ENCODE results near the gene ARRB1.

DNA sequence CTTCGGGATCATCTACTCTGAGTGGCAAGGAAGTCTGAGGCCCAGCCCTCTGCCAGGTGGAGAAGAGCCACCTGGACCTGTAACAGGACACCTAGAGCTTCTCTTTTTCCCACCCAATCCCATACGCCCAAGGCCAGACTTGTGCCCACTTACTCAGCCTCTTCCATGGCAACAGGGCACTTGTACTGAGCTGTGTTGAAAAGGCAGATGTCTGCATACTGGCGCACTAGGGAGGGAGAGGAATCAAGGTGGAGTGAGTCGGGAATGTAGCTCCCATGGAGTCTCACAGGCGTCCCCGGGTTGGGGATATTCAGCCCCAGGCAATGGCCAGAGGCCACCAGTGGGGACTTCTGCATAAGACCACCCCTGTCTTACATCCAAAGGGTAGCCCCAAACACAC lies 74.8 kb downstream of the ARRB1 start:
- TF ChIP-seq CTCF (IDR thresholded peaks at IDR 0.05) (no peak), POLR2AphosphoS5 (IDR thresholded peaks at IDR 0.05) (no peak), POLR2A (IDR thresholded peaks at IDR 0.05; ENCODE audit: low read depth) (no peak), EP300 (IDR thresholded peaks at IDR 0.05) (no peak)
